BLaER1 treated with 17β-estradiol and CSF1 and Interleukin-3, amounts not matched to agents 10 nM and 100 nM (cell line): ENCODE results near the gene CCNJL.
A peak's percentile ranks its signal among the peaks of the same experiment; 100 is the strongest.

ENCODE experiments used
- H3K27ac ChIP-seq, 11 experiments: shearing (Covaris generic); formaldehyde crosslinking; 2 replicates each; pipeline ENCODE4 v1.8.1; 2022
- H3K27me3 ChIP-seq, 11 experiments: shearing (Covaris generic); formaldehyde crosslinking; 2 replicates each; pipeline ENCODE4 v1.8.1; 2022
- H3K36me3 ChIP-seq, 11 experiments: shearing (Covaris generic); formaldehyde crosslinking; 2 replicates each; pipeline ENCODE4 v1.8.1; 2022
- H3K4me1 ChIP-seq, 10 experiments: shearing (Covaris generic); formaldehyde crosslinking; 2 replicates each; pipeline ENCODE4 v1.8.1; 2022
- H3K4me2 ChIP-seq, 11 experiments: shearing (Covaris generic); formaldehyde crosslinking; 2 replicates each; pipeline ENCODE4 v1.8.1; 2022
- H3K4me3 ChIP-seq, 10 experiments: shearing (Covaris generic); formaldehyde crosslinking; 2 replicates each; pipeline ENCODE4 v1.8.1; 2022
- H3K9ac ChIP-seq, 11 experiments: shearing (Covaris generic); formaldehyde crosslinking; 2 replicates each; pipeline ENCODE4 v1.8.1; 2022
- H3K9me3 ChIP-seq, 11 experiments: shearing (Covaris generic); formaldehyde crosslinking; replicated peaks in 1 of 11; 2 replicates each; pipeline ENCODE4 v1.8.1; 2022
- H4K20me1 ChIP-seq, 11 experiments: shearing (Covaris generic); formaldehyde crosslinking; 2 replicates each; pipeline ENCODE4 v1.8.1; 2022
- Cebpa-rat ChIP-seq, 11 experiments: shearing (Covaris generic); IDR thresholded peaks; 2 replicates each; pipeline ENCODE4 v1.8.1; 2022

Gene CCNJL

DNA sequence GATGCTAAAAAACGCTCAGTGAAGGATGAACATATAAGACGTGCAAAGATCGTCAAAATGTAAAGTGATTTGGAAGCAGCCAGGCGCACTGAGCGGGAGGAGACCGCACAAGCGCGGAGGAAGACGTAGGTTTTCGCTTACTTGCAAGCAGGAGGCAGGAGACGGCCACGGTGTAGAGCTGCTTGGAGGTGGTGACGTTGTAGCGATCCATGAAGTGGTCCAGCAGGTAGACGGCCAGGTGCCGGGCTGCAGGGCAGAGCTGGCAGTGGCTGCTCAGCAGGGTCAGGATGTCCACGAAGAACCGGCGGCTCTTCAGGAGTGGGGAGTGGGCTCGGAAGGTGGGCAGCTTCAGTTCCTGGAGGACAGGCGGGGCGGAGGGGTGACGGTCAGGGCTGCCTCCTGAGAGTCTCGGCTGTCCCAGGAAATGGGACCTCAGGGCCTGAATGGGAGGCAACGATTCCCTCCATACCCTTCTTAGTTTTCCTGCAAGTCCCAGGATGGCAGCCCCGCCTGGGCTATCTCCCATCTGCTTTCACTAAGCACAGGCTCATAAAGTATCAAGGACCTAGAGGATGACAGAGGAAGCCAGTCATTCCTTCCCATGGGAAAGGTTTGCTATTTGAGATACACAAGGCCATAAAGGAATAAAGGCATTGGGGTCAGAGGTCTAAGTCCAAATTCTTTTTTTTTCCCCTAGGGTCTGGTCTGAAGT lies 31.8 kb downstream of the CCNJL start:
- no peak for TF ChIP-seq Cebpa-rat (IDR thresholded peaks at IDR 0.05)
- no peak overlapping the region; a peak in 1 of 22 replicates for H3K9ac ChIP-seq
- no peak overlapping the region for H3K4me2 ChIP-seq
- peaks cover 0 to 61% (median 0%) of the 10 kb centered on the region in 11 experiments; a peak in 7 of 22 replicates for H3K36me3 ChIP-seq
- no peaks in the 10 kb centered on the region for H3K27me3 ChIP-seq
- no peak overlapping the region for H3K4me3 ChIP-seq
- H3K27ac ChIP-seq: no peak overlapping the region
- H3K9me3 ChIP-seq: no peaks in the 10 kb centered on the region
- H4K20me1 ChIP-seq: peaks cover 0 to 46% (median 0%) of the 10 kb centered on the region in 11 experiments; a peak in 2 of 22 replicates
- peaks cover 0 to 9% (median 0%) of the 10 kb centered on the region in 10 experiments; a peak in 7 of 20 replicates for H3K4me1 ChIP-seq

GRCh38 chr5:160278343-160278742 lies 34.0 kb downstream of the CCNJL start:
- H3K4me2 ChIP-seq: no peak overlapping the region
- peaks cover 0 to 50% (median 0%) of the 10 kb centered on the region in 11 experiments; a peak in 7 of 22 replicates for H3K36me3 ChIP-seq
- H3K4me1 ChIP-seq: peaks cover 11 to 26% (median 14%) of the 10 kb centered on the region in 10 experiments
- H3K27ac ChIP-seq: no peak overlapping the region
- no peaks in the 10 kb centered on the region for H3K27me3 ChIP-seq
- H4K20me1 ChIP-seq: peaks cover 0 to 36% (median 0%) of the 10 kb centered on the region in 11 experiments; a peak in 2 of 22 replicates
- no peaks in the 10 kb centered on the region for H3K9me3 ChIP-seq
- H3K9ac ChIP-seq: no peak overlapping the region
- no peak overlapping the region for H3K4me3 ChIP-seq
- no peak for TF ChIP-seq Cebpa-rat (IDR thresholded peaks at IDR 0.05)

- peak overlapping the region; percentile 2 to 74 (median 34); a peak in 18 of 22 replicates for H3K4me2 ChIP-seq
- H3K36me3 ChIP-seq: peaks cover 0 to 36% (median 0%) of the 10 kb centered on the region in 11 experiments; a peak in 7 of 22 replicates
- H3K27ac ChIP-seq: peak overlapping the region in 4 of 11 experiments; percentile 17 to 25 (median 22); a peak in 5 of 22 replicates
- TF ChIP-seq Cebpa-rat (IDR thresholded peaks at IDR 0.05): no peak
- no peaks in the 10 kb centered on the region for H3K9me3 ChIP-seq
- H4K20me1 ChIP-seq: peaks cover 0 to 27% (median 0%) of the 10 kb centered on the region in 11 experiments; a peak in 2 of 22 replicates
- no peak overlapping the region for H3K4me3 ChIP-seq
- no peaks in the 10 kb centered on the region for H3K27me3 ChIP-seq
- peaks cover 42 to 60% (median 52%) of the 10 kb centered on the region in 10 experiments for H3K4me1 ChIP-seq
- peak overlapping the region in 2 of 11 experiments; percentile 18 to 34; a peak in 2 of 22 replicates for H3K9ac ChIP-seq
Measured at GRCh38 chr5:160274483-160274931, 37.9 kb downstream of the CCNJL start.

DNA sequence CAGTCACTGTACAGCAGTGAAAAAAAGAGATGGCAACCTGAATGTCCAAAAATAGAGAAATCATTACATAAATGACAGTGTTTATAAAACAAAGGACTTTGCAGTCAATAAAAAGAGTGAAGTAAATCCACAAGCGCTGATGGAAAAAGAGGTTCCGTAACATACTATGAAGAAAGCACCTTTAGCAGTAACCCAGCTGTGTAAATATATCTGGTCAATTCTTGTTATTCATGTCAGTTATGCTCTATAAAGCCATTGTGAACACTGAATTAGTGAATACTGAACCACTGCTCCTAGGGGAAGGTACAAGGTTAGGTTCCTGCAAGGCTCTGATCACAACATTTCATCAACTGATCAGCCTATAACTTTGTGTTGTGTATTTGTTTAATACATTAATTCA lies 39.5 kb downstream of the CCNJL start:
- no peaks in the 10 kb centered on the region for H3K9me3 ChIP-seq
- no peak for TF ChIP-seq Cebpa-rat (IDR thresholded peaks at IDR 0.05)
- peak overlapping the region in 10 of 11 experiments; percentile 78 to 96 (median 88); a peak in 17 of 22 replicates for H3K4me2 ChIP-seq
- H4K20me1 ChIP-seq: peaks cover 0 to 27% (median 0%) of the 10 kb centered on the region in 11 experiments; a peak in 2 of 22 replicates
- 0 out of 22 replicates have a peak overlapping the region, but pooled peaks of 1 of the 11 experiments have one; percentile 58 for H3K9ac ChIP-seq
- H3K4me3 ChIP-seq: no peak overlapping the region
- no peaks in the 10 kb centered on the region for H3K27me3 ChIP-seq
- H3K27ac ChIP-seq: peak overlapping the region in 5 of 11 experiments; percentile 61 to 74 (median 66); a peak in 6 of 22 replicates
- peaks cover 0 to 23% (median 0%) of the 10 kb centered on the region in 11 experiments; a peak in 3 of 22 replicates for H3K36me3 ChIP-seq
- H3K4me1 ChIP-seq: peaks cover 59 to 76% (median 68%) of the 10 kb centered on the region in 10 experiments

GRCh38 chr5:160272264-160272663 lies 40.1 kb downstream of the CCNJL start:
- Histone ChIP-seq H3K4me2 (peak overlapping the region; percentile 75 to 96 (median 88)), H3K4me1 (peaks cover 65 to 83% (median 74%) of the 10 kb centered on the region in 10 experiments), H4K20me1 (peaks cover 0 to 27% (median 0%) of the 10 kb centered on the region in 11 experiments; a peak in 2 of 22 replicates), H3K27me3 (no peaks in the 10 kb centered on the region), H3K9ac (peak overlapping the region in 9 of 11 experiments; percentile 45 to 68 (median 58); a peak in 15 of 22 replicates), H3K36me3 (peaks cover 0 to 22% (median 0%) of the 10 kb centered on the region in 11 experiments; a peak in 2 of 22 replicates), H3K27ac (peak overlapping the region in 9 of 11 experiments; percentile 61 to 75 (median 69); a peak in 18 of 22 replicates), H3K9me3 (no peaks in the 10 kb centered on the region), H3K4me3 (0 out of 20 replicates have a peak overlapping the region, but pooled peaks of 2 of the 10 experiments have one; percentile 39 to 44)
- TF ChIP-seq Cebpa-rat (IDR thresholded peaks at IDR 0.05): no peak

GRCh38 chr5:160271836-160272235 lies 40.5 kb downstream of the CCNJL start:
- TF ChIP-seq Cebpa-rat (IDR thresholded peaks at IDR 0.05): no peak; a peak in 1 of 22 replicates
- peak overlapping the region; percentile 75 to 96 (median 88) for H3K4me2 ChIP-seq
- H3K9me3 ChIP-seq: no peaks in the 10 kb centered on the region
- H4K20me1 ChIP-seq: peaks cover 0 to 27% (median 0%) of the 10 kb centered on the region in 11 experiments; a peak in 2 of 22 replicates
- peak overlapping the region in 8 of 10 experiments; percentile 26 to 57 (median 38); a peak in 10 of 20 replicates for H3K4me3 ChIP-seq
- H3K27me3 ChIP-seq: no peaks in the 10 kb centered on the region
- H3K4me1 ChIP-seq: peaks cover 66 to 87% (median 77%) of the 10 kb centered on the region in 10 experiments
- H3K9ac ChIP-seq: peak overlapping the region in 9 of 11 experiments; percentile 45 to 68 (median 58); a peak in 17 of 22 replicates
- H3K36me3 ChIP-seq: peaks cover 0 to 18% (median 0%) of the 10 kb centered on the region in 11 experiments; a peak in 2 of 22 replicates
- H3K27ac ChIP-seq: peak overlapping the region in 10 of 11 experiments; percentile 44 to 75 (median 68); a peak in 19 of 22 replicates

- no peak for TF ChIP-seq Cebpa-rat (IDR thresholded peaks at IDR 0.05)
- Histone ChIP-seq H3K36me3 (peaks cover 0 to 13% (median 0%) of the 10 kb centered on the region in 11 experiments; a peak in 2 of 22 replicates), H3K4me3 (peak overlapping the region in 9 of 10 experiments; percentile 7 to 57 (median 37); a peak in 10 of 20 replicates), H4K20me1 (peaks cover 0 to 29% (median 0%) of the 10 kb centered on the region in 11 experiments; a peak in 2 of 22 replicates), H3K4me1 (peaks cover 66 to 91% (median 82%) of the 10 kb centered on the region in 10 experiments), H3K9me3 (no peaks in the 10 kb centered on the region), H3K4me2 (peak overlapping the region; percentile 75 to 96 (median 88)), H3K27me3 (no peaks in the 10 kb centered on the region), H3K27ac (peak overlapping the region; percentile 13 to 75 (median 66); a peak in 20 of 22 replicates), H3K9ac (peak overlapping the region; percentile 11 to 68 (median 54); a peak in 21 of 22 replicates)
Measured at GRCh38 chr5:160271396-160271795, 41.0 kb downstream of the CCNJL start.

GRCh38 chr5:160270704-160271103 lies 41.7 kb downstream of the CCNJL start:
- Histone ChIP-seq H3K4me2 (peak overlapping the region; percentile 75 to 96 (median 88)), H3K9me3 (no peaks in the 10 kb centered on the region), H4K20me1 (peaks cover 0 to 35% (median 0%) of the 10 kb centered on the region in 11 experiments; a peak in 2 of 22 replicates), H3K4me1 (peaks cover 72 to 98% (median 89%) of the 10 kb centered on the region in 10 experiments), H3K9ac (peak overlapping the region; percentile 11 to 68 (median 54); a peak in 19 of 22 replicates), H3K27me3 (no peaks in the 10 kb centered on the region), H3K4me3 (peak overlapping the region in 7 of 10 experiments; percentile 26 to 57 (median 39); a peak in 8 of 20 replicates), H3K36me3 (peaks cover 0 to 7% (median 0%) of the 10 kb centered on the region in 11 experiments; a peak in 1 of 22 replicates), H3K27ac (peak overlapping the region; percentile 13 to 75 (median 66); a peak in 19 of 22 replicates)
- TF ChIP-seq Cebpa-rat (IDR thresholded peaks at IDR 0.05): no peak
